Epithelial cell of proximal tubule (primary cell): ENCODE results near the gene CHSY1. TPM values are rescaled to one million over a fixed set of nuclear protein-coding genes. Genes with fewer than 3 reads are reported as not detected.
"Not testable (repeated sequence)": the region's sequence is repeated elsewhere in the genome, so short reads cannot be mapped to it uniquely, and the experiment has no call there.

Experiments
- DNase-seq: peaks from one replicate; pipeline ENCODE4 v3.0.0-alpha.2; 2011; ENCODE audit warnings: low read depth
- H3K4me3 ChIP-seq: 2 replicates; pipeline ENCODE4 v1.5.1; 2011; ENCODE audit warnings: low read depth, mild to moderate bottlenecking, low read length
- CTCF ChIP-seq: conservative IDR thresholded peaks from 2 replicates; pipeline ENCODE4 v1.5.1; 2012; ENCODE audit warnings: low read depth, mild to moderate bottlenecking, low read length
- total RNA-seq: library from RNA; depleted of rRNA; stranded (reverse); fragments of >200 nt; gene quantifications from 2 replicates; pipeline ENCODE4 v1.2.3, GENCODE V29; 2015

CHSY1 gene
- total RNA-seq, 1 donor from 2014 or later = 14.4 TPM

DNA sequence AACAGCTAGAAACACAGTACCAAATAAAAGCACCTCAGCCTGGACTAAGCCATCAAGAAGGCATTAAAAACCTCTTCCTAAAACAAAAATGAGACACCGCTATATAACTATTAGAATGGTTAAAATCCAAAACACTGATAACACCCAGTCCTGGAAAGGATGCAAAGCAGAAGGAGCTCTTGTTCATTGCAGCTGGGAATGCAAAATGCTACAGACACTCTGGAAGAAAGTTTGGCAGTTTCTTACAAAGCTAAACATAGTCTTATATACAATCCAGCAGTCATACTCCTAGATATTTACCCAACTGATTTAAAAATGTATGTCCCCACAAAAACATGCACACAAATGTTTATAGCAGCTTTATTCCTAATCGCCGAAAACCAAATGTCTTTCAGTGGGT is 35.7 kb downstream of the CHSY1 start:
- H3K4me3 ChIP-seq = no peak overlapping the region
- TF ChIP-seq CTCF = no peak

DNA sequence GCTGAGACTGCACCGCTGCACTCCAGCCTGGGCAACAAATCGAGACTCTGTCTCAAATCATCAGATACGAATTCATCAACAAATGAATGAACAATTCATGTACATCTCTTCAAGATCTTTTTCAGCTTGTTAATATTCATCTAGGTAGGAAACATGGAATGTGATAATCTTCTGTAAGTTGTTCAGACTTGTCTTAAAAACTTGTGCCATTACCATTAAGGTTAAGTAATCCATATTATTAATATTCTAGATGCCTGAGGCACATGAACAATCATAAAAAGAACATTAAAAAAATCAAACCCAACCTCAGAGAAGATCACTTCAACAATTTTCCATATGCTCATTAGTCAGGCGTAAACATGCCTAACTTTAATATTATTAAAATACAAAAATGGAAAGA is 36.2 kb downstream of the CHSY1 start:
- TF ChIP-seq CTCF = no peak
- DNase-seq = no peak
- no peak overlapping the region for H3K4me3 ChIP-seq

More for the DNA sequence above, 35.7 kb downstream of the CHSY1 start:
- no peak for DNase-seq

DNA sequence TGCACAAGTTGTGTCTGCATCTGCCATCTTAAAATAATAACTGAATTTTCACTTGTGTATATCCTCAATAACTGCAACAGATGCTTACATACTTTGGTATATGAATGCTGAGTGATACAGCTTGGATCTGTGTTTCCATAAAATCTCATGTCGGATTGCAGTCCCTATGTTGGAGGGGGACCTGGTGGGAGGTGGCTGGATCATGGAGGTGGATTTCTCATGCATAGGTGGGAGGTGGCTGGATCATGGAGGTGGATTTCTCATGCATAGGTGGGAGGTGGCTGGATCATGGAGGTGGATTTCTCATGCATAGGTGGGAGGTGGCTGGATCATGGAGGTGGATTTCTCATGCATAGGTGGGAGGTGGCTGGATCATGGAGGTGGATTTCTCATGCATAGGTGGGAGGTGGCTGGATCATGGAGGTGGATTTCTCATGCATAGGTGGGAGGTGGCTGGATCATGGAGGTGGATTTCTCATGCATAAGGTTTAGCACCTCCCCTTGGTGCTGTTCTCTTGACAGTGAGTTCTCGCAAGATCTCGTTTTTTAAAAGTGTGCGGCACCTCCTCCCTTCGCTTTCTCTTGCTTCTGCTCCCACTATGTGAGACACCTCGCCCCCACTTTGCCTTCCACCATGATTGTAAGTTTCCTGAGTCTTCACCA is 37.3 kb downstream of the CHSY1 start:
- DNase-seq, H3K4me3 ChIP-seq: not testable (repeated sequence)

- H3K4me3 ChIP-seq = no peak overlapping the region
- DNase-seq = no peak
- no peak for TF ChIP-seq CTCF
Observed at GRCh38 chr15:101213570-101213969, 38.3 kb downstream of the CHSY1 start.

GRCh38 chr15:101213147-101213546 is 38.7 kb downstream of the CHSY1 start:
- no peak for TF ChIP-seq CTCF

GRCh38 chr15:101211897-101212296 is 40.0 kb downstream of the CHSY1 start:
- no peak for DNase-seq
- no peak for TF ChIP-seq CTCF
- no peak overlapping the region for H3K4me3 ChIP-seq

More at GRCh38 chr15:101213147-101213546, 38.7 kb downstream of the CHSY1 start:
- no peak overlapping the region for H3K4me3 ChIP-seq
- DNase-seq = no peak

DNA sequence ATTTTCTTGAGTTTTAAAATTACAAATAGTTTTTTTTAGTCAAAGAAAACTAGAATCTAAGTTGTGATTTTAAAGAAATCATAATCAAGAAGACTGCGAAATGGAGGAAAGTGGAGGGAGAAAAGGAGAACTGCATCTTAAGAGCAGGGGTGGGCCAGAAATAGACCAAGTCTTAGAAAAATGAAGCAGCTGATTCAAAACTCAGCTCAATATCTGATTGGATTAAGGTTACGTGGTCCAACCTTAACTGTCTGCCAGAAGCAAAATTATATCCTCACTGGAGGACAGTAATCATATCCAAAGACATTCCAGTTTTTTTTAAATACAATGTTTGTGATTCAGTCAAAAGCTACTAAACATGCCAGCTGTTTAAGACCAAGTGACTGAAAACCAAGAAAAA is 41.4 kb downstream of the CHSY1 start:
- H3K4me3 ChIP-seq = no peak overlapping the region
- DNase-seq = no peak
- no peak for TF ChIP-seq CTCF
